HEK293 (cell line): ENCODE results near the gene PPARD.
A peak's percentile ranks its signal among the peaks of the same experiment; 100 is the strongest.

Experiments used
- CTCF ChIA-PET: fragments of 350-600 bp; formaldehyde crosslinking; extraction: SDS; loops from one replicate; lab custom pipeline; 2021; ENCODE audit warnings: antibody characterized with exemption; lab: Yijun Ruan, JAX
- POLR2A ChIA-PET: fragments of 300-600 bp; formaldehyde crosslinking; extraction: SDS; loops from one replicate; lab custom pipeline; 2020; ENCODE audit warnings: antibody characterized with exemption, inconsistent platforms; lab: Yijun Ruan, JAX
- H3K27ac ChIP-seq: fragments of 200-500 bp; sonication (Bioruptor generic); 2 replicates; pipeline ENCODE4 v1.5.1; 2014; ENCODE audit warnings: low read depth, low read length, control low read depth, inconsistent platforms; ENCODE audit errors: extremely low read depth
- H3K36me3 ChIP-seq, 2 experiments: fragments of 200-500 bp in 1 of 2; sonication (Bioruptor generic) in 1 of 2; 1 replicate in 1 of 2; 2 replicates in 1 of 2; pipeline ENCODE4 v1.5.1; 2014 to 2017; ENCODE audit warnings: inconsistent platforms in 2 of 2, low read length in 2 of 2; ENCODE audit not compliant: control insufficient read depth in 2 of 2, insufficient read depth in 1 of 2
- H3K4me1 ChIP-seq: fragments of 200-500 bp; sonication (Bioruptor generic); 2 replicates; pipeline ENCODE4 v1.5.1; 2014; ENCODE audit warnings: mild to moderate bottlenecking, low read length, inconsistent platforms; ENCODE audit not compliant: control insufficient read depth, insufficient read depth
- H3K4me3 ChIP-seq: 2 replicates; pipeline ENCODE4 v1.5.1; 2011; ENCODE audit warnings: low read depth, mild to moderate bottlenecking, control low read depth, low read length, moderate library complexity
- H3K9me3 ChIP-seq: fragments of 200-500 bp; sonication (Bioruptor generic); 2 replicates; pipeline ENCODE4 v1.5.1; 2014; ENCODE audit warnings: low read depth, low read length, inconsistent platforms; ENCODE audit not compliant: control insufficient read depth, insufficient read depth
- AEBP2 ChIP-seq: fragments of 450-650 bp; formaldehyde crosslinking; IDR thresholded peaks from 2 replicates; pipeline ENCODE4 v1.5.1; 2016; ENCODE audit warnings: missing biosample characterization, missing genetic modification characterization, borderline replicate concordance
- KLF9 ChIP-seq: fragments of 450-650 bp; formaldehyde crosslinking; IDR thresholded peaks from 2 replicates; pipeline ENCODE4 v1.5.1; 2016; ENCODE audit warnings: missing biosample characterization, missing genetic modification characterization, low read depth
- MEIS1 ChIP-seq: sonication (generic); formaldehyde crosslinking; IDR thresholded peaks from 2 replicates; pipeline ENCODE4 v1.8.1; 2022; ENCODE audit warnings: missing genetic modification reagents, mild to moderate bottlenecking, borderline replicate concordance
- PATZ1 ChIP-seq: fragments of 450-650 bp; formaldehyde crosslinking; IDR thresholded peaks from 2 replicates; pipeline ENCODE4 v1.5.1; 2016; ENCODE audit warnings: missing biosample characterization, missing genetic modification characterization
- TCF7L2 ChIP-seq: IDR thresholded peaks from 2 replicates; pipeline ENCODE4 v1.6.1; 2011; ENCODE audit warnings: low read depth, mild to moderate bottlenecking, inconsistent platforms, low read length, moderate library complexity, borderline replicate concordance
- ZBTB10 ChIP-seq: fragments of 450-650 bp; formaldehyde crosslinking; IDR thresholded peaks from 2 replicates; pipeline ENCODE4 v1.5.1; 2016; ENCODE audit warnings: missing biosample characterization, missing genetic modification characterization
- ZBTB20 ChIP-seq: fragments of 450-650 bp; formaldehyde crosslinking; IDR thresholded peaks from 2 replicates; pipeline ENCODE4 v1.5.1; 2016; ENCODE audit warnings: missing biosample characterization, missing genetic modification characterization
- ZBTB44 ChIP-seq: fragments of 450-650 bp; IDR thresholded peaks from 2 replicates; pipeline ENCODE4 v1.5.1; 2018; ENCODE audit warnings: missing biosample characterization, mild to moderate bottlenecking, missing genetic modification characterization
- ZNF19 ChIP-seq: fragments of 450-650 bp; formaldehyde crosslinking; IDR thresholded peaks from 2 replicates; pipeline ENCODE4; 2016; ENCODE audit warnings: missing biosample characterization, missing genetic modification characterization, low read depth
- ZNF335 ChIP-seq: fragments of 450-650 bp; formaldehyde crosslinking; conservative IDR thresholded peaks from 2 replicates; pipeline ENCODE4 v1.5.1; 2016; ENCODE audit warnings: missing biosample characterization, missing genetic modification characterization
- ZNF341 ChIP-seq: fragments of 450-650 bp; formaldehyde crosslinking; IDR thresholded peaks from 2 replicates; pipeline ENCODE4; 2016; ENCODE audit warnings: low read depth, missing biosample characterization, missing genetic modification characterization
- ZNF362 ChIP-seq: fragments of 450-650 bp; formaldehyde crosslinking; IDR thresholded peaks from 2 replicates; pipeline ENCODE4 v1.5.1; 2016; ENCODE audit warnings: missing biosample characterization, missing genetic modification characterization
- ZNF416 ChIP-seq: fragments of 450-650 bp; formaldehyde crosslinking; IDR thresholded peaks from 2 replicates; pipeline ENCODE4 v1.5.1; 2016; ENCODE audit warnings: missing biosample characterization, missing genetic modification characterization
- ZNF501 ChIP-seq: fragments of 450-650 bp; formaldehyde crosslinking; IDR thresholded peaks from 2 replicates; pipeline ENCODE4 v1.5.1; 2016; ENCODE audit warnings: missing biosample characterization, missing genetic modification characterization
- ZNF555 ChIP-seq: fragments of 450-650 bp; formaldehyde crosslinking; conservative IDR thresholded peaks from 2 replicates; pipeline ENCODE4 v1.5.1; 2017; ENCODE audit warnings: missing biosample characterization, mild to moderate bottlenecking, missing genetic modification characterization, inconsistent platforms
- ZNF558 ChIP-seq: fragments of 450-650 bp; formaldehyde crosslinking; IDR thresholded peaks from 2 replicates; pipeline ENCODE4 v1.5.1; 2016; ENCODE audit warnings: missing biosample characterization, missing genetic modification characterization
- ZNF580 ChIP-seq: fragments of 450-650 bp; formaldehyde crosslinking; IDR thresholded peaks from 2 replicates; pipeline ENCODE4 v1.5.1; 2016; ENCODE audit warnings: missing biosample characterization, missing genetic modification characterization
- ZNF639 ChIP-seq: fragments of 450-650 bp; formaldehyde crosslinking; IDR thresholded peaks from 2 replicates; pipeline ENCODE4 v1.5.1; 2016; ENCODE audit warnings: missing biosample characterization, missing genetic modification characterization
- ZNF664 ChIP-seq: fragments of 450-650 bp; formaldehyde crosslinking; IDR thresholded peaks from 2 replicates; pipeline ENCODE4 v1.5.1; 2016; ENCODE audit warnings: missing biosample characterization, missing genetic modification characterization
- ZSCAN16 ChIP-seq: fragments of 450-650 bp; formaldehyde crosslinking; IDR thresholded peaks from 2 replicates; pipeline ENCODE4 v1.5.1; 2016; ENCODE audit warnings: missing biosample characterization, missing genetic modification characterization

Gene PPARD

GRCh38 chr6:35367646-35368037 lies 25.3 kb downstream of the PPARD start (continued):
- TF ChIP-seq ZNF639 (tag by site-specific recombination) (no peak), AEBP2 (tag by site-specific recombination) (no peak), ZNF335 (no peak), ZNF19 (tag by site-specific recombination) (no peak), MEIS1 (CRISPR knock-in tag) (no peak), ZNF362 (tag by site-specific recombination) (no peak)

GRCh38 chr6:35368038-35368887 lies 25.9 kb downstream of the PPARD start:
- peaks cover 8% of the 10 kb centered on the region for H3K4me1 ChIP-seq
- TF ChIP-seq ZNF341 (tag by site-specific recombination), result peak; percentile 93
- peak; percentile 63; the same call in 1 of the 2 replicates for TF ChIP-seq TCF7L2
- no peak for TF ChIP-seq ZBTB20 (tag by site-specific recombination)
- POLR2A ChIA-PET, result no interaction called here
- H3K4me3 ChIP-seq, result no peak overlapping the region
- H3K9me3 ChIP-seq, result no peaks in the 10 kb centered on the region
- no peak overlapping the region for H3K27ac ChIP-seq
- H3K36me3 ChIP-seq, result no peaks in the 10 kb centered on the region
- CTCF ChIA-PET, result interaction anchor here (1.6 to 1.7 kb wide), 2 partner anchors 47 to 81 kb away, joined by 4 read pairs; no protein-coding TSS in a partner anchor

GRCh38 chr6:35370124-35370741 lies 27.9 kb downstream of the PPARD start:
- no peak overlapping the region for H3K27ac ChIP-seq
- TF ChIP-seq ZNF416 (tag by site-specific recombination), result no peak
- no peak for TF ChIP-seq ZBTB44 (tag by site-specific recombination)
- no peak for TF ChIP-seq ZBTB10 (tag by site-specific recombination)
- TF ChIP-seq ZSCAN16 (tag by site-specific recombination), result no peak
- no peak for TF ChIP-seq KLF9 (tag by site-specific recombination)
- peak; percentile 48; the same call in 1 of the 2 replicates for TF ChIP-seq PATZ1 (tag by site-specific recombination)
- no peak for TF ChIP-seq ZNF555
- no peak for TF ChIP-seq ZNF558 (tag by site-specific recombination)
- no peak for TF ChIP-seq ZNF580 (tag by site-specific recombination)
- no peak for TF ChIP-seq ZNF664 (tag by site-specific recombination)
- no peak for TF ChIP-seq ZNF501 (tag by site-specific recombination)

More at GRCh38 chr6:35370124-35370741, 27.9 kb downstream of the PPARD start:
- Histone ChIP-seq H3K4me1 (peaks cover 4% of the 10 kb centered on the region; the same call in 1 of the 2 replicates), H3K9me3 (no peaks in the 10 kb centered on the region), H3K4me3 (no peak overlapping the region), H3K36me3 (no peaks in the 10 kb centered on the region)
- ChIA-PET CTCF (interaction anchor here (0.6 kb wide), 1 partner anchor 31 kb away, joined by 3 read pairs; no protein-coding TSS in a partner anchor), POLR2A (no interaction called here)
